Activated CD4-positive, alpha-beta T cell treated with anti-CD3 and anti-CD28 coated beads, Interleukin-2, Interleukin-4, amounts not matched to agents 100 ng/mL and 50 ng/mL, durations not matched to agents 16 hours and 8 hours (primary cell): ENCODE measurements around the gene GYS1.
A peak's percentile ranks its signal among the peaks of the same experiment; 100 is the strongest.

Source experiments
- DNase-seq: peaks from one replicate; pipeline ENCODE4 v3.0.0-alpha.2; 2020; ENCODE audit warnings: low spot score

GYS1 gene

GRCh38 chr19:48988860-48989259, 4.2 kb downstream of the GYS1 start:
- no peak for DNase-seq

GRCh38 chr19:48988286-48988685, 4.8 kb downstream of the GYS1 start:
- no peak for DNase-seq

DNA sequence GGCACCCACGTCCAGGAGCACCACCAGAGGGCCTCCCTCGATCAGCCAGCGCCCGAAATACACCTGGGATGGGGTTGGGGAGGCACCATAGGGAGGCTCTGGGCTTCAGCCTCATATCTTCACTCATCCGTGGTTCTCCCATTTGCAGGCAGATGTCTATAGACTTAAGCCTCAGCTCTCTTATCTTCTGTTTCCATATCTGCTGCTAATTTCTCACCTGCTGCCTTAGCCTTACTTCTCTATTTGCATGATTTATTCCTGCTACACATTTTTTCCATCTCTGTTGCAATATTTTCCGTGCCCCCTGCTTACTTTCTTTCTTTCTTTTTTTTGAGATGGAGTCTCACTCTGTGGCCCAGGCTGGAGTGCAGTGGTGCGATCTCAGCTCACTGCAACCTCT, 5.8 kb downstream of the GYS1 start:
- DNase-seq = no peak

DNA sequence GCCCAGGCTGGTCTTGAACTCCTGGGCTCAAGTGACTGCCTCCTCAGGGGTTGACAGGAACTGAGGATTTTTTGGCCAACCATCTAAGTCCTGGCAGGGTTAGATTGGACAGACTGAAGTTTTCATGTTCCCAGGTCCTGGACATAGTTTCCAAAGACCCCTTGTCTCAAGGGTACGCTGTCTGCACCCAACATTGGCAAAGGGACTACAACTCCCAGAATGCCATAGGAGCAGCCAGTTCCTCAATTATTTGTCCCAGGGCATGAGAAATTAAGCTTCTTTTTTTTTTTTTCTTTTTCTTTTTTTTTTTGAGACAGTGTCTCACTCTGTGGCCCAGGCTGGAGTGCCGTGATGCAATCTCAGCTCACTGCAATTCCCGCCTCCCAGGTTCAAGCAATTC, 6.9 kb downstream of the GYS1 start:
- DNase-seq = no peak

- no peak for DNase-seq
Observed at GRCh38 chr19:48985711-48986110, 7.4 kb downstream of the GYS1 start.

DNA sequence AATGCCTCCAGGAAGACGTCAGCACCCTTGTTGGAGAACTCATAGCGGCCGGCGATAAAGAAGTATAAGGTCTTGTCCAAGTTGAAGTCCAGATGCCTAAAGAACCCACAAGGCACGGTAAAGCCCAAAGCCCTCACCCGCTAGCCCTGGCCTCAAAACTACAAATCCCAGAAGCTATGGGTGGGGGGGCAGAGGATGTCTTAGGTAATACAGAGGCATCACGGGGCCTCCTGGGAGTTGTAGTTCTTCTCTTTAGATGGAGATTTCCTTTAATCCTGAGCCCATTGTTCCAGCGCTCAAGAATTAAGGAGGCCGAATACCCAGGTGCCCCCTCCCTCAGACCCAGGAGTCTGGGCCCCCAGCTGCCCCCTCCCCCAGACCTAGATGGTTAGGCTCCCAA, 10.8 kb downstream of the GYS1 start:
- no peak for DNase-seq

DNA sequence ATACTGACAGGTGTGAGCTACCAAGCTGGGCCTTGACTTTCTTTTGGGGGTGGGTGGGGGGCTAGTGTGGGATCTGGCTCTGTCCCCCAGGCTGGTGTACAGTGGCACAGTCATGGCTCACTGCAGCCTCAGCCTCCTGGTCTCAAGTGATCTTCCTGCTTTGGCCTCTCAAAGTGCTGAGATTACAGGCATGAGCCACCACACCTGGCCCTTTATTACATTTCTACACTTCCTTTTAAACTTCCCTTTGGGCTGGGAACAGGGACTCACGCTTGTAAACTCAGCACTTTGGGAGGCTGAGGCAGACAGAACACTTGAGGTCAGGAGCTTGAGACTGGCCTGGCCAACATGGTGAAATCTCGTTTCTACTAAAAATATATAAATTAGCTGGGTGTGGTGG, 16.0 kb downstream of the GYS1 start:
- no peak for DNase-seq

GRCh38 chr19:48975947-48976847, 16.9 kb downstream of the GYS1 start:
- peak; percentile 37 for DNase-seq

- peak; percentile 82 for DNase-seq
Observed at GRCh38 chr19:48970923-48971395, 22.1 kb downstream of the GYS1 start.

DNA sequence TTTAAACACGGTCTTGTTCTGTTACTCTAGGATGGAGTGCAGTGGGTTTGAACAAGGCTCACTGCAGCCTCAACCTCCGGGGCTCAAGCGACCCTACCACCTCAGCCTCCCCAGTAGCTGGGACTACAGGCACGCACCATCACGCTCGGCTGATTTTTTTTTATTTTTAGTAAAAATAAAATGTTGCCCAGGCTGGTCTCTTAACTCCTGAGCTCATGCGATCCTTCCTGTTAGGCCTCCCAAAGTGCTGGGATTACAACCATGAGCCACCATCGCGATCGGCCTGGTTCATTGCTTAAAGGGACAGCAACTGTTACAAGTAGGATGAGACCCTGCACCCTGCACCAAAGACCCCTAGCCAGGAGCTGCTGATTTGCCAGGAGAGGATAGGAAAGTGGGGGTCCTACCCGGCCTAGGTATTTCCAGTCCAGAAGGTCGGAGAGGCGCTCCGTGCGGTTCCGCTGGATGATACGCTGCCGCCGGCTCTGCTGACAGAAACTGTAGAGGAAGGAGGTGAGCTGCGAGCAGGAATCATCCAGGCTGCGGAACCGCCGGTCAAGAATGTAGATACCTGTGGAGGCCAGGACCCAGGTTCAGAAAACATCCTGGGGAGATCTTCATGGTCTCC, 22.9 kb downstream of the GYS1 start:
- DNase-seq = no peak

GRCh38 chr19:48969276-48970138, 23.6 kb downstream of the GYS1 start:
- DNase-seq = no peak

GRCh38 chr19:48968813-48969218, 24.3 kb downstream of the GYS1 start:
- DNase-seq = no peak

DNA sequence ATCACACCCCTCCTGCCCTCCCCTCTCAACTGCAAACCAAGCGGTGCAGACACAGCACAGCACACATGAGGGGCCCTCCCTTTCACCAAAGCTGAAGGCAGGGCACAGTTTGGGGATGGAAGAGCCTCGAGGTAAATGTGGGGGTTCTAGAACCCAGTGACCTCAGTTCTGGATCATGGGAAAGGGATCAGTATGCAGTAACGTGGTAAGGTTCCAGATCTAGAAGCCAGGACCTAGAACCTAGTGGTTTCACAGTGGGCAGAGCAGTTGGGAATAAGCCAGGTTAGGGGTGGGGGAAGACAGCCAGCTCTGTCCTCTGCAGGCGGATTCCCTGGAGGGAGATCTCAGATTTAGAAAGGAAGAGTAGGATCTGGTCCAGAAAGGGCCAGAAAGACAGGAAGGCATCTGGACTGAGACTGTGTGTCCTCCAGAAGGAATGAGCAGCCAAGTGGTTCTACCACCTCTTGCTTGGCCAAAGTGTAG, 24.9 kb downstream of the GYS1 start:
- no peak for DNase-seq

DNA sequence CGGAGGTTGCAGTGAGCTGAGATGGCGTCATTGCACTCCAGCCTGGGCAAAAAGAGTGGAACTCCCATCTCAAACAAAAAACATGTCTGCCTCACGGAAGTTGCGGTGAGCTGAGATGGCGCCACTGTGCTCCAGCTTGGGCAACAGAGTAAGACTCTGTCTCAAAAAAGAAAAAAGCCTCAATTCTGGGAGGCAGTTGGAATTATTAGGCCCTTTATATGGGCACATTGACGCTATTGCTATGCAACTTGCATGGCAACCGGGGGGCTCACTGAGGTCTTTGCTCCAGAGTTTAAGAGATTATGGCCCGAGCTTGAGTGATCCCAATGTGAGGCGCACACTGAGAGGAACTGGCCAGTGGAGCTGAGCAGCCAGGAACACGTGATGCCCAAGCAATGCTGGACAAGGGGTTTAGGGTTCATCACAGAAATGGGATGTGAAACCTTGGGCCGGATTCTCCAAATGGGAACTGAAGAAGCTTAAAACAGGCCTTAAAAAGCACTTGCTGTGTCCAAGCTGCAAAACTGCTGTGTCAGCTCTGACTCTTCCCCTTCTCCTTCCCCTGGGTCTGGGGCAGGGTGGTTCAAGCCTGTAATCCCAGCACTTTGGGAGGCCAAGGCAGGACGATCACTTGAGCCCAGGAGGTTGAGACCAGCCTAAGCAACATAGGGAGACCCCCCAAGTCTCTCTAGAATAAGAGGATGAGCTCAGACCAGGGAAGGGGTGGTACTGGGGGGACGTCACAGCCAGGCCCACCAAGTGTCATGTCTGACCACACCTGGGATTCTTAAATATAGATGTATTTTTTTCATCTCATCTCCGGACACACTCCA, 25.5 kb downstream of the GYS1 start:
- DNase-seq = peak; percentile 22

DNA sequence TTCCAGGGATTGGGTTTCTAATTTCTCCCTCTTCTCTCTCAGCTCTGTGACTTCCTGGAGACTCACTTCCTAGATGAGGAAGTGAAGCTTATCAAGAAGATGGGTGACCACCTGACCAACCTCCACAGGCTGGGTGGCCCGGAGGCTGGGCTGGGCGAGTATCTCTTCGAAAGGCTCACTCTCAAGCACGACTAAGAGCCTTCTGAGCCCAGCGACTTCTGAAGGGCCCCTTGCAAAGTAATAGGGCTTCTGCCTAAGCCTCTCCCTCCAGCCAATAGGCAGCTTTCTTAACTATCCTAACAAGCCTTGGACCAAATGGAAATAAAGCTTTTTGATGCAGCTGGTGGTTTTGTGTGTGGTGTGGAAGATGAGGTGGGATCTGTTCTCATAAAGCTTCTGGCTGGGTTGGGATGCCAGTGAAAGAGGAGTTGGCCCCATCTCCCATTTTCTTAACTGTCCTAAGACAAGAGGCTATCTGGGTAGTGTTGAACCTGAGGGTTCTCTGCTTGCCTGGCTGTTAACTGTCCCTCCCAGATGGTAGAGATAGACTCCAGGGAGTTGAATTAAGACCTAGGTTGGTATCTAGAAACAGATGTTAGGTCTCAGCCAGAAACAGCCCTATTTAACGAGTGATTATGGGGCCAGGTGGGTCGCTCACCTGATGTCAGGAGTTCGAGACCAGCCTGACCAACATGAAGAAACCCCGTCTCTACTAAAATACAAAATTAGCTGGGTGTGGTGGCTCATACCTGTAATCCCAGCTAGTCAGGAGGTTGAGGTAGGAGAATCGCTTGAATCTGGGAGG, 26.4 kb downstream of the GYS1 start:
- DNase-seq = no peak

- peak; percentile 89 for DNase-seq
Observed at GRCh38 chr19:48965806-48966540, 27.1 kb downstream of the GYS1 start.

DNA sequence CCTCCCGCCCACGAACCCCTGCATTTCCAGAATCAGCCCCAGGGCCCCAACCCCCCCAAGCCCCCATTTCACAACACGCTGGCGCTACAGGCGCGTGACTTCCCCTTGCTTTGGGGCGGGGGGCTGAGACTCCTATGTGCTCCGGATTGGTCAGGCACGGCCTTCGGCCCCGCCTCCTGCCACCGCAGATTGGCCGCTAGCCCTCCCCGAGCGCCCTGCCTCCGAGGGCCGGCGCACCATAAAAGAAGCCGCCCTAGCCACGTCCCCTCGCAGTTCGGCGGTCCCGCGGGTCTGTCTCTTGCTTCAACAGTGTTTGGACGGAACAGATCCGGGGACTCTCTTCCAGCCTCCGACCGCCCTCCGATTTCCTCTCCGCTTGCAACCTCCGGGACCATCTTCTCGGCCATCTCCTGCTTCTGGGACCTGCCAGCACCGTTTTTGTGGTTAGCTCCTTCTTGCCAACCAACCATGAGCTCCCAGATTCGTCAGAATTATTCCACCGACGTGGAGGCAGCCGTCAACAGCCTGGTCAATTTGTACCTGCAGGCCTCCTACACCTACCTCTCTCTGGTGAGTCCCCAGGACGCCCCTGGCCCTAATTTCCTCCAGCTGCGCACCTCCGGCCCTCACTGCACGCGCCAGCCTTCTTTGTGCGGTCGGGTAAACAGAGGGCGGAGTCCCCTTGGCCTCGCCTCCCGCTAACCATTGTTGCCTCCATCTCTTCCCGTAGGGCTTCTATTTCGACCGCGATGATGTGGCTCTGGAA, 27.9 kb downstream of the GYS1 start, which contains the start of gene FTL:
Gene FTL, plus strand, starts transcription at position 270 of the 766 bp plus-strand sequence. Its CDS starts 199 bp downstream, at position 469.
- DNase-seq = peak; percentile 96

DNA sequence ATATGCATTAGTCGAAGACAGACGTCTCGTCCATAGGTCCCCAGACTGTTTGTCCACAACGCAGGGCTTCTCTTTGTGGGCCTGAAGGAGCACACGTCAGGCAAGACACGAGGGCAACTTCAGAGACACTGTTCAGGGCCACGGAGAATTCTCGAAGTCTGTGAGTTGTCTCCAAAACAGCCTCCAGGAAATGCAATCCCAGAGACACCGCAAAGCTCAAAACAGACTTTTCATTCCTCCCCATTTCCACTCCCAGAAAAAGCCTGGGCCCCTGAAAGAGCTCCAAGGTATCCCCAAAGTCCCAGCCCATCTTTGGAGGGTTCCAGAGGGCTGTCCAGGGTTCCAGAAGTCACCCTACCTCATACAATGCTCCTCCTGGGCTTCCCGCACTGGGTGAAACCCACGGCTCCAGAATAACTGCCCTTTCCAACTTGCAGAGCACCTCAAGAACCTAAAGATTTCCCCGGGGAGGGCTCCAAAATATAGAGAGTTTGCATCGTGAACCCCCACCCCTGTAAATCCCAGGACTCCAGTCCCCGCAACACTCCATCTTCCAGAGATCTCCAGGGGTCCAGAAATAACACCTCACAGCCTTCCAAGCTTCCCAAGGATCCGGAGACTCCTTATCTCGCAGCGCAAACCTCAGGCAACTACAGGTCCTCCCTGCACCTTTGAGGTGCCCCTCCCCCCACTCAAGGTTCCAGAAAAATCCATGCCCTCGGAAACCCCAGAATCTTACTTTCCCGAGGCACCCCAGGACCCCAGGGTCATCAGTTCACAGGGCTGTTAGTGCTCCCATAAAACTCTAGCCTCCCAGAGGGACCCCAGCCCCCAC, 28.7 kb downstream of the GYS1 start:
- DNase-seq = peak; percentile 25
